HFFc6 (cell line): ENCODE results near the gene USP6NL. TPM values are rescaled to one million over a fixed set of nuclear protein-coding genes. Genes with fewer than 3 reads are reported as not detected.

Experiments used
- DNase-seq: peaks from one replicate; pipeline ENCODE4 v3.0.0-alpha.2; 2018
- H3K27ac Mint-ChIP-seq: 2 replicates; pipeline ENCODE4 v1.8.0; 2020; ENCODE audit warnings: mild to moderate bottlenecking, mixed read lengths
- H3K27me3 Mint-ChIP-seq: 2 replicates; pipeline ENCODE4 v1.8.0; 2021; ENCODE audit warnings: mild to moderate bottlenecking, moderate library complexity, mixed read lengths; ENCODE audit not compliant: insufficient read depth
- H3K36me3 Mint-ChIP-seq: 2 replicates; pipeline ENCODE4 v1.8.0; 2021; ENCODE audit warnings: low read depth, mixed read lengths
- H3K4me1 Mint-ChIP-seq: 2 replicates; pipeline ENCODE4 v1.8.0; 2020; ENCODE audit warnings: low read depth, mixed read lengths
- H3K4me3 Mint-ChIP-seq: 2 replicates; pipeline ENCODE4 v1.8.0; 2020; ENCODE audit warnings: mild to moderate bottlenecking, moderate library complexity, mixed read lengths
- H3K9me3 Mint-ChIP-seq: 2 replicates; pipeline ENCODE4 v1.8.0; 2020; ENCODE audit warnings: mild to moderate bottlenecking, mixed read lengths
- total RNA-seq, 6 experiments: library from RNA; stranded (reverse); fragmentation: NEBNext Ultra II Directional; extraction: Animal tissue kit (Norgen Biotek cat#: 25700); gene quantifications; 2 replicates in 1 of 6; 3 replicates in 5 of 6; pipeline ENCODE4 v1.2.3, GENCODE V29; 2021
- TF ChIP-seq, protein P1 (sequence below): fragments of 200-600 bp; sonication (generic); IDR thresholded peaks from 2 replicates; pipeline ENCODE4 v1.5.0; 2021; ENCODE audit warnings: antibody characterized with exemption, mild to moderate bottlenecking

Gene USP6NL
- total RNA-seq, 6 experiments from 2014 or later, result 9.8 to 13.3 (median 11.8) TPM

DNA sequence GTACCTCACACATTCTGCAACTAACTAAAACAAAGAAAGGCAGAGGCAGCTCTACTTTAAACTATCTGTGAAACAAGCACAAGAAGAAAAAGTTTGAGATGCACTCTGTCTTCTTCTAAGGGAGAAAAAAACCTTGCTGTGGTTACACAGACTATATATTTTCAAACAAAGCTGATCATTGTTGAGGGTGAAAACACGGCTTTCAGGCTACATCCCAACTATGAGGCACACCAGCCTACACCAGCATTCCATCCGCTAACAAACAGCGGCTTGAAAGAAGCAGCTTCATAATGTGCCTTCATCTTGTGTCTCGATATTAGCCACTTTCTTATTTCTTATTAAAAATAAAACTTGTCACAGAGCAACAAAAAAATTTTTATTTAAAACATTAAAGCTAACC lies 79.1 kb downstream of the USP6NL start:
- TF ChIP-seq, protein P1, sequence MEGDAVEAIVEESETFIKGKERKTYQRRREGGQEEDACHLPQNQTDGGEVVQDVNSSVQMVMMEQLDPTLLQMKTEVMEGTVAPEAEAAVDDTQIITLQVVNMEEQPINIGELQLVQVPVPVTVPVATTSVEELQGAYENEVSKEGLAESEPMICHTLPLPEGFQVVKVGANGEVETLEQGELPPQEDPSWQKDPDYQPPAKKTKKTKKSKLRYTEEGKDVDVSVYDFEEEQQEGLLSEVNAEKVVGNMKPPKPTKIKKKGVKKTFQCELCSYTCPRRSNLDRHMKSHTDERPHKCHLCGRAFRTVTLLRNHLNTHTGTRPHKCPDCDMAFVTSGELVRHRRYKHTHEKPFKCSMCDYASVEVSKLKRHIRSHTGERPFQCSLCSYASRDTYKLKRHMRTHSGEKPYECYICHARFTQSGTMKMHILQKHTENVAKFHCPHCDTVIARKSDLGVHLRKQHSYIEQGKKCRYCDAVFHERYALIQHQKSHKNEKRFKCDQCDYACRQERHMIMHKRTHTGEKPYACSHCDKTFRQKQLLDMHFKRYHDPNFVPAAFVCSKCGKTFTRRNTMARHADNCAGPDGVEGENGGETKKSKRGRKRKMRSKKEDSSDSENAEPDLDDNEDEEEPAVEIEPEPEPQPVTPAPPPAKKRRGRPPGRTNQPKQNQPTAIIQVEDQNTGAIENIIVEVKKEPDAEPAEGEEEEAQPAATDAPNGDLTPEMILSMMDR, result no peak
- Mint-ChIP-seq H3K27me3 (no peaks in the 10 kb centered on the region; the same call in 1 of the 2 replicates), H3K27ac (no peak overlapping the region), H3K4me3 (no peak overlapping the region), H3K36me3 (no peaks in the 10 kb centered on the region), H3K9me3 (no peaks in the 10 kb centered on the region), H3K4me1 (peaks cover 27% of the 10 kb centered on the region)
- no peak for DNase-seq

DNA sequence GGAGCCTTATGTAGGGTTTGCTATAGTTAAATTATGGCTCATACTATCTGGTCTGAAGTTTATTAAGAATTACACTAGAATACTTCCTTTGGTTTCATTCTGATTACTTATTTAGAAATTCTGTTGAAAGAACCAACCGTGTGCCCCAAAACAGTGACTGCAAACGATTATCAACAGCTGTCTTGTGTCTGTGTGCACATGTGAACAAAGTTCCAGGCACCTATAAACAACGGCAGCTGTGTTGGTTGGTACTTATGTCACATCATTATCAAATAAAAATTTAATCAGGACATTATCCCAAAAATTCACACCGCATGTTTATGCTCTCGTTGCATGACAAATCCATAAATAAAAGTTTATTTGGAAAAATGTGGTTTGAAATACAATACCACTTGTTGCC lies 80.6 kb downstream of the USP6NL start:
- no peaks in the 10 kb centered on the region for H3K9me3 Mint-ChIP-seq
- DNase-seq, result no peak
- no peak overlapping the region for H3K4me3 Mint-ChIP-seq
- no peak overlapping the region for H3K27ac Mint-ChIP-seq
- H3K27me3 Mint-ChIP-seq, result no peaks in the 10 kb centered on the region
- no peaks in the 10 kb centered on the region for H3K36me3 Mint-ChIP-seq
- H3K4me1 Mint-ChIP-seq, result peaks cover 27% of the 10 kb centered on the region
- TF ChIP-seq, protein P1, result no peak

DNA sequence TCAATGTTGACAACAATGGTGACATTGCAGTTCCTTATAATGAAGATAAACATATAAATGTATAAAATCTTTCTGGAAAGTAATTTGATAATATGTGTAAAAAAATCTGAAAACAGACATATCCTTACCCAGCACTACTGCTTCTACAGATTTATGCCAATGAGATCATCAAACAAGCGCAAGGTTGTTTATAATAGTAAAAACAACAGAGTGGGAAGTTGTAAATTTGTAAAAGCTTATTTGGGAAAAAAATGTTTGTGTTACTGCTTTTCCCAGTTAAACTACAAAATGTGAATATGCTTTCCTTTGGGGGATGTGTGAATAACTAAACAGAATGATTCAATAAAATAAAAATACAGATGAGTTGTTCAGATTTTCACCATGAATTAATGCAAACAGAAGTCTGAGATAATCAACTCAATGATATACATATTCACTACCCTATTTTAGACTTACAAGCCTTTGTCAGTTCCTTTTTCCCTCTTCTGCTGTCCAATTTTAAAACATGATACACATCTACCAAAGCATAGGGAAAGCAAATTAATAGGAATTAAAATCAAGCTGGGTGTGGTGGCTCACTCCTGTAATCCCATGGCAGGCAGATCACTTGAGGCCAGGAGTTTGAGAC lies 82.1 kb downstream of the USP6NL start:
- Mint-ChIP-seq H3K27ac (no peak overlapping the region), H3K4me3 (no peak overlapping the region), H3K36me3 (no peaks in the 10 kb centered on the region), H3K27me3 (no peaks in the 10 kb centered on the region), H3K9me3 (no peaks in the 10 kb centered on the region), H3K4me1 (peaks cover 27% of the 10 kb centered on the region)
- no peak for DNase-seq
- TF ChIP-seq, protein P1, result no peak

DNA sequence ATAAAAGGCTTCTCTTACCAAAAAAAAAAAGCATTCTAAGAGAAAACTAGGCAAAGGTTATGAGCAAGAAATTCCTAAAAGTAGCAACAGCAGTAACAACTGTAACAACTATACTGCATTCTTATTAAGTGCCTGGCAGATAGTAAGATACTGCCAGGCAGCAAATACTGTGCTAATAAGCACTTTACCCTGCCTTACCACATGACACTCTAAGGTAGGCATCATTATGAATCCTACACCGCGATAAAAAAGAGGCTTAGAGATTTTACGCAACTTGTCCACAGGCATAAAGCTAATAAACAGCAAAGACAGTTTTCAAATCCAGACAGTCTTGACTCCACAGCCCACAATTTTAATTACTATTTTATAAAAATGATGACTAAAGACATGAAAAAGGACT lies 83.2 kb downstream of the USP6NL start:
- DNase-seq, result no peak
- Mint-ChIP-seq H3K27me3 (no peaks in the 10 kb centered on the region), H3K36me3 (no peaks in the 10 kb centered on the region), H3K27ac (no peak overlapping the region), H3K4me3 (no peak overlapping the region), H3K9me3 (no peaks in the 10 kb centered on the region), H3K4me1 (peaks cover 17% of the 10 kb centered on the region)
- TF ChIP-seq, protein P1, result no peak

DNA sequence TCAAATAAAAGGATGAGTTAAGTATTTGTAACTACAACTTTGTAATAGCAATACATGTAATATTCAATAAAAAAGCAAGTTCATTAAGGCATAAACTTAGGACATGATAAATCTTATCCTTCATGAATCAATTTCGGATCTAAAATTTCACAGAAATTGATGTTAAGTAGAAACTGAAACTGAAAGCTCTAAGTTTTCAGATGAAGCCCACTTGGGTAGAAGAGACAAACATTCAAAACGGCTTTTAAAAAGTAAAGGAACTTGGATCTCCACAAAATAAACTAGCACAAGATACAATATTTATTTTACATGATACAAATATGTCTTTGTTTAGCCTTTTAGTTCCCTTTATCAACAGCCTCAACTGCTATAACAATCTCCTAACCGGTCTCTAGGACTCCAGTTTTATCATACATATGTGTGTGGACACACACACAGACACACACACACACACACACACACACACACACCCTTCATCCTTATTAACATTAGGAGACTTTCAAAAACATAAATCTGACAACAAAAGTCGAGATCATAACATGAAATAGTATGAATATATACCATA lies 83.7 kb downstream of the USP6NL start:
- DNase-seq, result no peak
- Mint-ChIP-seq H3K9me3 (no peaks in the 10 kb centered on the region), H3K27me3 (no peaks in the 10 kb centered on the region), H3K4me1 (peaks cover 12% of the 10 kb centered on the region), H3K36me3 (no peaks in the 10 kb centered on the region), H3K27ac (no peak overlapping the region), H3K4me3 (no peak overlapping the region)
- TF ChIP-seq, protein P1, result no peak
